SJSA1 (cell line): ENCODE measurements around the gene CBX8. TPM values are rescaled to one million over a fixed set of nuclear protein-coding genes. Genes with fewer than 3 reads are reported as not detected.

ENCODE experiments used
- DNase-seq, 2 experiments: peaks; one replicate each; pipeline ENCODE4 v3.0.0-alpha.2; 2015 to 2020; ENCODE audit warnings: low spot score in 2 of 2, low read depth in 1 of 2
- H3K27ac ChIP-seq: fragments of 250-450 bp; sonication (Bioruptor Pico); 2 replicates; pipeline ENCODE4 v1.5.1; 2020; ENCODE audit warnings: mild to moderate bottlenecking, moderate library complexity
- H3K27me3 ChIP-seq: fragments of 250-450 bp; sonication (Bioruptor Pico); replicated peaks from 2 replicates; pipeline ENCODE4 v1.5.1; 2020; ENCODE audit warnings: mild to moderate bottlenecking, moderate library complexity
- H3K36me3 ChIP-seq: fragments of 250-450 bp; sonication (Bioruptor Pico); 2 replicates; pipeline ENCODE4 v1.5.1; 2020; ENCODE audit warnings: mild to moderate bottlenecking
- H3K4me1 ChIP-seq: fragments of 250-450 bp; sonication (Bioruptor Pico); replicated peaks from 2 replicates; pipeline ENCODE4 v1.6.1; 2021; ENCODE audit warnings: mild to moderate bottlenecking
- H3K4me3 ChIP-seq: fragments of 250-450 bp; sonication (Bioruptor Pico); 2 replicates; pipeline ENCODE4 v1.5.1; 2020; ENCODE audit warnings: mild to moderate bottlenecking
- H3K9me3 ChIP-seq: fragments of 250-450 bp; sonication (Bioruptor Pico); replicated peaks from 2 replicates; pipeline ENCODE4 v1.5.1; 2020; ENCODE audit warnings: mild to moderate bottlenecking
- total RNA-seq: library from RNA; depleted of rRNA; stranded (reverse); fragments of >200 nt; shearing (Covaris generic); gene quantifications from 2 replicates; pipeline ENCODE4 v1.2.3, GENCODE V29; 2014

CBX8 gene
- total RNA-seq, 1 experiment from 2014 or later: 21.0 TPM

DNA sequence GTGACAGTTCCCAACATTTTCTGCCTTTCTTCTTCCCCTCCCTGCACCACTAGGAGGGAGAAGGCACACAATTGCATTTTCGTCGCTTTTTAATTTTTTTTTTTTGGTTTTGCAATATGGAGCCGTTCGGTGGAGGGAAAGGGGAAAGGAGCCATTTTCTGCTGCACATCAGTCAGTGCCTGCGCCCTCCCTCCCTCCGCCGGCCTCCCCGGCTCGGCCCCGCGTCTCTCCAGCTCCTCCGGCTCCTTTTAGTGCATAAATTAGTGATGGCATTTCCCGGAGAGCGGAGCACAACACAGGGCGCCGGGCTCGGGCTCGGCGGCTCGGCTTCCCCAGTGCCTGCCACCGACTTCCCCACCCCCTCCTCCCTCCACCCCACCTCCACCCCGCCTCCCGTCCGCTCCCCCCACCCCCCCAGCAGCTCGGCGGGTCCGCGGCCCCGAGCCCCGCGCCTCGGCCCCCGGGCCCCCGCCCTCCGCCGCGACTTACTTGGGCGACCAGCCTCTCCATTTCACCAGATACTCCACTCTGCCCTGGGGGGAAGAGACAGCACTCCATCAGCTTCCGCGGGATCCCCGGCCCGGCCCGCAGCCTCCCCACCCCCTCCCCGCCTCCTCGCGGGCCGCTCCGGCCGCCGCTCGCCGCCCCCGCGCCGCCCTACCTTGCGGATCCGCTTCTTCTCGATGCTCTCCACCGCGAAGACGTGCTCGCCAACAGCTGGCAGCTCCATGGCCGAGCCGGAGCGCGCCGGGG is 41.8 kb upstream of the CBX8 start:
- peak in 1 of 2 experiments; percentile 83 for DNase-seq

DNA sequence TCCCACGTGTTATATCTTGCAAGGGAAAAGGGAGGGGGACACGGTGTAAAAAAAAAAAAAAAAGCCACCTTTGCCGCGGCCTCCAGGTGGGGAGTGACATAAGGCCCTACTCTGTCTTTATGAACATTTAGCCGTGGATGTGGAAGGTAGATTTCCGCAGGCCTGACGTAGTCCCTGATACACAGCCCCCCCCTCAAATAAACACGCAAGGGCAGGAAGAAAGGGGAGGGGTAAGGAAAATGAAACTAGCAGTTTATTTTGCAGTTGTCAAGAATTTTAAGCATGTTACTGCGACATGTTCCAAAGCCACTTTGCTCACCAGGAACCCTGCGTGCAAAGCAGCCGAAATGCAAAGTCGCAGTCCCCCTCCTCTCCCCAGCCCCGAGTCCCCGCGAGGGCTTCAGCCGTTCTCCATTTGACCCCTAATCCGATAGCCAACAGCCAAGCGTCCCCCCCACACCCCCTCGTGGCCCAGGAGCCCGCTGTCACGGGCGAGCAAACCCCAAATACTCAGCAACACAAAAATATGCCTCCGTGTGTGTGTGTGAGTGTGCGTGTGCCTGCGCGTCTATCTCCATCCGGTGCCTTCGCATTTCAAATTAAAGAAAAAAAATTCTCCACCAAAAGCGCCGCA is 41.1 kb upstream of the CBX8 start:
- Histone ChIP-seq H3K9me3 (peaks cover 24% of the 10 kb centered on the region), H3K4me1 (peaks cover 42% of the 10 kb centered on the region), H3K36me3 (peaks cover 56% of the 10 kb centered on the region), H3K27ac (peak overlapping the region; percentile 29; the same call in 1 of the 2 replicates), H3K4me3 (peak overlapping the region; percentile 55), H3K27me3 (peaks cover 34% of the 10 kb centered on the region)
- DNase-seq: no peak

More for the DNA sequence above, 41.8 kb upstream of the CBX8 start:
- Histone ChIP-seq H3K9me3 (peaks cover 31% of the 10 kb centered on the region), H3K4me3 (peak overlapping the region; percentile 55), H3K27me3 (peaks cover 41% of the 10 kb centered on the region), H3K4me1 (peaks cover 48% of the 10 kb centered on the region), H3K27ac (peak overlapping the region; percentile 29; the same call in 1 of the 2 replicates), H3K36me3 (peaks cover 49% of the 10 kb centered on the region)

DNA sequence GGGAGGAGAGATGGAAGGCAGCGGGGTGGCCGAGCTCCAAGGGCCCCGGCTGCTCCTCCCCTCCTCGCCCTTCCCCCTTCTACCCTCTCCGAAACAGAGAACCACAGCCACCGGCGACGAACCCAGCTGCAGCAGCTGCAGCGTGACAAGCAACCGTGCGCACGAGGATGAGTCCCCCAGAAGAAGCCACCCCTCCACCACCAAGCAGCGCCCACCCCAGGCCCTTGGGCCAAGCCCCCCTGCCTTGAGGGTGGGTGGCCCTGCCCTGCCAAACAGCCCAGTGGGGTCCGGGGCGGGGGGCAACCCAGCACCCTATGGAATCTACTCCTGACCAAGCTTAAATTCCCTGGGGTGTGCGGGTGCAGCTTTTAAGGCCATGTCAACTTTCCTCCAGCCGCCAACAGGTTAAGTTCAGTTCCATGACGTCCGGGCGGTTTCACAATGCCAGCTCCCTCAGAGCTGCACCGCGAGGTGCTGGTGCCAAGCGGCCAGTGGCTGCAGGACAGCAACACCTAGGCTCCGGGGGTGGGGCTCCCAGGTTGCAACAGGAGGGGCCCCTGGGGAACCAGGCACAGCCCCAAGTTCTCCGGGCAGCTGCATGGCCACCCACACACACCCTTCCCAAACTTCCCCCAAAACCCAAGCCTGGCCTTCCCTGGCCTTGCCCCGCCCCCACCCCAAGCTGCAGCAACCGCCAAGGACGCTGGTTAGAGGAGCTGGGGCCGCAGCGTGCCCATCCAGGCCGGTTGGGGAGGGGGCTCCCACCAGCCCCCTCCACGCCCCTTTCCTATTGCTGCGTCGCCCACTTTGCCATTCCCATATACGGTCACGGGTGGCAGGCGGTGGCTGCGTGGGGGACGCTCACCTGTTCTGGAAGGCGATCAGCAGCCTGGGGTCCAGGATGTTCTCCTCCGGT is 40.4 kb upstream of the CBX8 start:
- Histone ChIP-seq H3K27me3 (peaks cover 26% of the 10 kb centered on the region), H3K9me3 (peaks cover 18% of the 10 kb centered on the region), H3K27ac (no peak overlapping the region), H3K4me1 (peaks cover 42% of the 10 kb centered on the region), H3K36me3 (peaks cover 58% of the 10 kb centered on the region), H3K4me3 (peak overlapping the region; percentile 55)
- DNase-seq: no peak

DNA sequence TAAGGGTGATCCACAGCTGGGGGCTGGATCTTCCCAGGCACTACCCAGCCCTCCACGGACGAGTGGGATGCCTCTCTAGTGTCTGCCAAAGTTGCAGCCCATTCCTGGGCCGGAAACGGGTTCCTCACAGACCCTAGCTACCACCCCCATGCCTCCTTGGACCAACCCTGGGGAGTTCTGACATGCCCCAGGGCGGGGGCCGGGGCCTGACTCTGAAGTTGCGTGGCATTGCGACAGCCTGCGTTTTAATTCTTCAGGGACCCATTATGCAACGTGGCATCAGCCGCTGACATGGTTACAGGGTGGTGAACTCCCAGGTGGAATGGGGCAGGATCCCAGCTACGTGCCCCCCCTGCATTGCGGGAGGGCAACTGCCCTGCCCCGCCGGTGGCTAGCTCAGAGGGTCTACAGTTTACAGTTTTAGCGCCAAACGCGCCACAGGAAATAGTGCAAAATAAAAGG is 39.7 kb upstream of the CBX8 start:
- Histone ChIP-seq H3K4me1 (peaks cover 44% of the 10 kb centered on the region), H3K9me3 (peaks cover 11% of the 10 kb centered on the region), H3K36me3 (peaks cover 58% of the 10 kb centered on the region), H3K27ac (no peak overlapping the region), H3K4me3 (no peak overlapping the region), H3K27me3 (peaks cover 19% of the 10 kb centered on the region)
- no peak for DNase-seq

DNA sequence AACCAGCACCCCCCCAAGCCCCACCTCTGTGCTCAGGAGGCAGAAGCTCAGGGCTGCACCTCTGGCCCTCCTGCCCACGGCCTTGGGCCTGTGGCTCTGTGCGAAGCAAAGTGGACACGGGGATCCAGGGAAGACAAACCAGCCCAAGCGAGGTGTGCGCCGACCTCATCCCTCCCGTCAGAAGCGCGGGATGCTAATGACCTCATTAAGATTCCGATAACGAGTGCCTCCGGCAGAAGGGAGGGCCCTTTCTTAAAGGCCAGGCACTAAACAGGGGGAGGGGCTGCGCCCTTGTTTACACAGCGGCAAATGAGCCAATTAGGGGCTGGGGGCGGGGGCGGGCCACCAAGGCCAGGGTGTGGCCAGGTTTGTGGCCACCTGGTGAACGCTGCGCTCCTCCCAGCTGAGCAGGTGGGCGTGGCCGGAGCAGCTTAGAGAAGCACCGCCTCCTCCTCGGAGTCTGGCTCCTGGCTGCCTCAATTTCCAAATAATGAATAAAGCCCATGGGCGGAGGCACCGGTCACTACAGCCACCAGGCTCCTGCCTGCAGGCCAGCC is 39.2 kb upstream of the CBX8 start:
- peaks cover 7% of the 10 kb centered on the region for H3K9me3 ChIP-seq

GRCh38 chr17:79835470-79835899 is 38.6 kb upstream of the CBX8 start:
- no peak for DNase-seq
- Histone ChIP-seq H3K4me3 (no peak overlapping the region), H3K9me3 (peaks cover 7% of the 10 kb centered on the region), H3K27ac (no peak overlapping the region), H3K4me1 (peaks cover 33% of the 10 kb centered on the region), H3K27me3 (peaks cover 9% of the 10 kb centered on the region), H3K36me3 (peaks cover 58% of the 10 kb centered on the region)

More for the DNA sequence above, 39.2 kb upstream of the CBX8 start:
- H3K4me3 ChIP-seq: no peak overlapping the region
- peaks cover 14% of the 10 kb centered on the region for H3K27me3 ChIP-seq
- H3K36me3 ChIP-seq: peaks cover 58% of the 10 kb centered on the region
- H3K27ac ChIP-seq: no peak overlapping the region
- peaks cover 38% of the 10 kb centered on the region for H3K4me1 ChIP-seq
- DNase-seq: no peak

GRCh38 chr17:79834565-79835469 is 37.9 kb upstream of the CBX8 start:
- Histone ChIP-seq H3K27me3 (peaks cover 2% of the 10 kb centered on the region; the same call in 1 of the 2 replicates), H3K4me1 (peaks cover 26% of the 10 kb centered on the region), H3K27ac (no peak overlapping the region), H3K9me3 (0 out of 2 replicates have a peak, but pooled peaks cover 3% of the 10 kb centered on the region), H3K36me3 (peaks cover 58% of the 10 kb centered on the region), H3K4me3 (no peak overlapping the region)
- no peak for DNase-seq

DNA sequence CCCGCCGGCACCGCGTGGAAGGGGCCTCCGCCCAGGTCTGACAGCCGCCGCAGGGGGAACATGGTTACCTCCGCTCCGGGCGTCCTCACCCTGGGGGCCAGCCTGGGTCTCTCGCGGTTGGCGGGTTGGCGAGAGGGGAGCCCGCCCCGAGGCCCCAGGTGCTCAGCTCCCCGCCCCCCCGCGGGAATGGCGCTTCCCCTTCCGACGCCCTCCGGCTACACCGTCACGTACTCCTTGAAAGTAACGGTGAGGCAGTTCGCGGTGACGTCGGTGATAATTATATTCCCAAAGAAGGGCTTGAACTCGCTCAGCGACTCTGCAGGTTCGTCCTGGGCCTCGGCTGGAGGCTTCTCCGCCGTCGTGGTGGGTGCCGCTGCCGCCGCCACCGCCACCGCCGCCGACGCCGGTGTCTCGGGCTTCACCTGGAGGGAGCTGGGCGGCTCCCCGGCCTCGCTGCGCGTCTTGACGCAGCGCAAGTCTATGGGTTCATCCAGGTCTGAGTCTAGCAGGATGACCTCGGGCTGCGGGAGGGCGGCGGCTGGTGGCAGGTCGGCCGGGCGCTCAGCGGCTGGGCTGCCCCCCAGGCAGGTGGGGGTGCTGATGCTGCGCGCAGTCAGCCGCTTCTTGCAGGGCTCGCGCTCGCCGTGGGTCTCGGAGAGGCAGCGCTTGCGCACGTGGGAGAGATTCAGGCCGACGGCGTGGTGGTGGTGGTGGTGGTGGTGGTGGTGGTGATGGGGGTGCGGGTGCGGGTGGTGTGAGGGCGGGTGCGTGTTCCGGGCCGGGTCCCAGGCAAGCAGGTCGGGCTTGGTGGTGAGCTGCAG is 37.1 kb upstream of the CBX8 start:
- H3K4me1 ChIP-seq: peaks cover 28% of the 10 kb centered on the region
- H3K27me3 ChIP-seq: no peaks in the 10 kb centered on the region
- no peak overlapping the region for H3K4me3 ChIP-seq
- no peak overlapping the region for H3K27ac ChIP-seq
- no peak for DNase-seq
- no peaks in the 10 kb centered on the region for H3K9me3 ChIP-seq
- peaks cover 58% of the 10 kb centered on the region for H3K36me3 ChIP-seq

- Histone ChIP-seq H3K9me3 (no peaks in the 10 kb centered on the region), H3K36me3 (peaks cover 53% of the 10 kb centered on the region), H3K4me3 (no peak overlapping the region), H3K27me3 (no peaks in the 10 kb centered on the region), H3K27ac (no peak overlapping the region), H3K4me1 (peaks cover 29% of the 10 kb centered on the region)
- no peak for DNase-seq
These were observed 36.2 kb upstream of the CBX8 start for GRCh38 chr17:79833110-79833450.

DNA sequence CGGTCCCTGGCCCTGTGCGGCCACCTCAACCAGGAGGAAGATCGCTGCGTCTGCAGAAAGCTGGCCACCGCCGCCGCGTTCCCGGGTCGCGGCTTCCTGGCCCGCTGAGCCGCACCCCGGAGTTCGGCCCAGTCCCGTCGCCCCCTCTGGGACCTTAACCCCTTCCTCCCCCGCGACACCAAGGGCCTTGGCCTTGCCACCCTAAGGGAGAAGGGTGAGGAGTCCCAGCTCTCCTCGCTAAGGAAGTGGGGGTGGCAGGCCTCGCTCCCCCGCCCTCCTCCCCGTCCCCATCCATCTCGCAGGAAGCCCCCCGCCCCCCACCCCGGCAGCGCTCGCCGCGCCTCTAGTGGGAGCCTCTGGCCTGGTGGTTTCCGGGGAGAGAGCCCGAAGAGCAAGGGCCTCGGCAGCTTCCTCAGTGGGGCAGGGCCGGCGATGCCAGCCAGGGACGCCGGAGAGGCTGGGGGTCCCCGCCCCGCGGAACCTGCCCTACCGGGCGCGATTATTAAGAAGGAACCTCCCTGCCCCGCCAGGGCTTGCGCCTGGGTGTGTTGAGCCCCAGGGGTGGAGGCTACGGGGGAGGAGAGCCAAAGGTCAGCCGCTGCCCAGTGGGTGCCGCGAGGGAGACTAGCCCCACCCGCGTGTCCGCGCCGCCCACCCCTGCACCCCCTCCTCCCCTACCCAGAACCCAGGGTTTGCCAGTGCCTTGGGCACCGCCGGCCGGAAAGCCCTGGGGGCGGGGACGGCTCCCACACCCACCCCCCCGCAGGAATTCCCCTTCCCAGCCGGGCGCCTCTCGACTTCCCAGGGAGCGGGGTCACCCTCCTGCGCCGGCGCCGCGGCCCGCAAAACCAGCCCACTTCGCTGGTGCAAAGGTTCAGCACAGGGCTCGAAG is 35.6 kb upstream of the CBX8 start:
- H3K27me3 ChIP-seq: no peaks in the 10 kb centered on the region
- no peaks in the 10 kb centered on the region for H3K9me3 ChIP-seq
- H3K4me3 ChIP-seq: no peak overlapping the region
- H3K36me3 ChIP-seq: peaks cover 47% of the 10 kb centered on the region
- H3K4me1 ChIP-seq: peaks cover 23% of the 10 kb centered on the region
- no peak for DNase-seq
- H3K27ac ChIP-seq: no peak overlapping the region
